Mesothelial cell of epicardium (in vitro differentiated cells): ENCODE data around the gene HYAL1. TPM values are rescaled to one million over a fixed set of nuclear protein-coding genes. Genes with fewer than 3 reads are reported as not detected.

Source experiments
- DNase-seq, 2 experiments: peaks; one replicate each; pipeline ENCODE4 v3.0.0; 2021; ENCODE audit warnings: low spot score in 2 of 2; ENCODE audit not compliant: unreplicated experiment in 2 of 2
- H3K27ac Mint-ChIP-seq: 2 replicates; pipeline ENCODE4 v1.8.0; 2021; ENCODE audit warnings: mixed read lengths
- H3K27me3 Mint-ChIP-seq: 2 replicates; pipeline ENCODE4 v1.8.0; 2021; ENCODE audit warnings: low read depth, mixed read lengths
- H3K36me3 Mint-ChIP-seq: 2 replicates; pipeline ENCODE4 v1.8.0; 2021; ENCODE audit warnings: mixed read lengths
- H3K4me1 Mint-ChIP-seq: 2 replicates; pipeline ENCODE4 v1.8.0; 2021; ENCODE audit warnings: mixed read lengths
- H3K4me3 Mint-ChIP-seq: 2 replicates; pipeline ENCODE4 v1.8.0; 2021; ENCODE audit warnings: mild to moderate bottlenecking, moderate library complexity, mixed read lengths
- H3K9me3 Mint-ChIP-seq: 2 replicates; pipeline ENCODE4 v1.8.0; 2021; ENCODE audit warnings: mixed read lengths
- total RNA-seq: library from RNA; stranded (reverse); gene quantifications from 3 replicates; pipeline ENCODE4 v1.2.1, GENCODE V29; 2021
- TF ChIP-seq, protein P1 (sequence below): fragments of 200-600 bp; sonication (generic); IDR thresholded peaks from one replicate; pipeline ENCODE4 v1.5.0; 2021; ENCODE audit warnings: antibody characterized with exemption; ENCODE audit not compliant: unreplicated experiment

The HYAL1 gene
- total RNA-seq, 1 donor from 2014 or later, result 2.7 TPM

DNA sequence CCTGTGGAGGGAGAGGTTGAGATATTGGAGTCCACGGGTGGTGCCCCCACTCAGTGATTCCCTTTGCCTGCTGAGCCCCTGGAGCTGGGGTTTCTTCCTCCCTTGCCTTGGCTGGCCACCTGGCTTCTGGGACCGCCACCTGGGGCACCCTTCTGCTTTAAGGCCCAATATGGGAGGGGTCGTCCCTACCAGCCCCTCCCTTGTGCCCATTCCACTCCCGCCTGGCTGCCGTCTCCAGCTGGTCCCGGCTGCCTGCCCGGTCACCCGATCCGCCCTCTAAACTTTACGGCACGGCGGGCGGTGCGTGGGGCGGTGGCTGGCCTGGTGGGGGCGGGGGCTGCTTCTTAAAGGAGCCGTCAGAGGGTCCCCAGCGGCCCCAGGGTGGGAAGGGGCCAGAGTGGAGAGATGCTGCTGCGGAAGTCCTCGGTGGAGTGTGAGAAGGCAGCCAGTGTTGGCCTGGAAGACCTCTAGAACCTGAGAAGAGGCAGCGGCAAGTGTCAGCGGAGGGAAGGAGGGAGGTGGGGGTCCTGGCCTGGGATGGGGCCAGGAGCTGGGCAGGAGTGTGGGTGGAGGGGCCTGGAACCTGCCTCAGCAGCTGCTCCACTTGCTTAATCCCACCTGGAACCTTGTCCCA is 36.0 kb downstream of the HYAL1 start:
- Mint-ChIP-seq H3K27me3 (no peaks in the 10 kb centered on the region), H3K4me1 (peaks cover 79% of the 10 kb centered on the region), H3K9me3 (no peaks in the 10 kb centered on the region), H3K36me3 (no peaks in the 10 kb centered on the region), H3K27ac (peak overlapping the region; percentile 100), H3K4me3 (peak overlapping the region; percentile 72)
- DNase-seq, result no peak
- TF ChIP-seq, protein P1, sequence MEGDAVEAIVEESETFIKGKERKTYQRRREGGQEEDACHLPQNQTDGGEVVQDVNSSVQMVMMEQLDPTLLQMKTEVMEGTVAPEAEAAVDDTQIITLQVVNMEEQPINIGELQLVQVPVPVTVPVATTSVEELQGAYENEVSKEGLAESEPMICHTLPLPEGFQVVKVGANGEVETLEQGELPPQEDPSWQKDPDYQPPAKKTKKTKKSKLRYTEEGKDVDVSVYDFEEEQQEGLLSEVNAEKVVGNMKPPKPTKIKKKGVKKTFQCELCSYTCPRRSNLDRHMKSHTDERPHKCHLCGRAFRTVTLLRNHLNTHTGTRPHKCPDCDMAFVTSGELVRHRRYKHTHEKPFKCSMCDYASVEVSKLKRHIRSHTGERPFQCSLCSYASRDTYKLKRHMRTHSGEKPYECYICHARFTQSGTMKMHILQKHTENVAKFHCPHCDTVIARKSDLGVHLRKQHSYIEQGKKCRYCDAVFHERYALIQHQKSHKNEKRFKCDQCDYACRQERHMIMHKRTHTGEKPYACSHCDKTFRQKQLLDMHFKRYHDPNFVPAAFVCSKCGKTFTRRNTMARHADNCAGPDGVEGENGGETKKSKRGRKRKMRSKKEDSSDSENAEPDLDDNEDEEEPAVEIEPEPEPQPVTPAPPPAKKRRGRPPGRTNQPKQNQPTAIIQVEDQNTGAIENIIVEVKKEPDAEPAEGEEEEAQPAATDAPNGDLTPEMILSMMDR, result no peak

DNA sequence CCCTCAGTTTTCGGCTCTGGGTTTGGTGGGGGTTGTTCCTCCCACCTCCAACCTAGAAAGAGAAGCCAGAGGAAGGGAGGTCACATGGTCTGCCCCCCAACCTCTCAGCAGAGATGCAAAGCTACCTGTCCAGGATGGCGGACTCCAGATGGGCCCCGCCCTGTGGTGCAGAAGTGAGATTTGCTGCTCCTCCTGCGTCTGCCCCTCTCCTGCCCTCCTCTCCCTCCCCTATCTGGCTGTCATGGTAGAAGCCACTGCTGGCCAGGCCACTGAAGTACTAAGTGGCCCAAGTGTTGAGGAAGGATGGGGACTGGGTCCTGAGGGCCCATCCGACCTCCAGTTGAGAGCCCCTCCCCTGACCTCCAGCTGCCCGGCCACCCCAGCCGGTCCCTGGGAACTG is 36.5 kb downstream of the HYAL1 start:
- Mint-ChIP-seq H3K27ac (peak overlapping the region; percentile 100), H3K4me1 (peaks cover 77% of the 10 kb centered on the region), H3K27me3 (no peaks in the 10 kb centered on the region), H3K9me3 (no peaks in the 10 kb centered on the region), H3K36me3 (no peaks in the 10 kb centered on the region), H3K4me3 (peak overlapping the region; percentile 72)
- no peak for DNase-seq
- TF ChIP-seq, protein P1, result no peak

DNA sequence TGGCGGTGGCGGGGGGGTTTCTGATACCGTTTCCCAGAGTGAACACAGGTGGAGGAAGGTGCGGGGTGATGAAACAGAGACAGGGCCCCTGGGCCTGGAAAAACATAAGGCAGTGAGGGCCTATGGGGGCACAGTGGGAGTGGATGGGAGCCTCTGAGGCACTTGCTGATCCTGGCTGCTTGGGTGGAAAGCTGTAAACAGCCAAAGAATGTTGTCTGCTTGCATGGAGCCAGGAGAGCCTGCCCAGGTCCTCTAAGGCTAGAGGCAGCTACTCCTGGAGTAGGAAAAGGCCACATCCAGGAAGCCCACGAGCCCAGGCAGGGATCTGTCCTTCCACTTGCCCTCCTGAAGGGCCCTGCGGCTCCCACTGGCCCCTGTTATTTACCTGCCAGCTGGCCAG is 37.4 kb downstream of the HYAL1 start:
- Mint-ChIP-seq H3K27me3 (no peaks in the 10 kb centered on the region), H3K4me1 (peaks cover 75% of the 10 kb centered on the region), H3K9me3 (no peaks in the 10 kb centered on the region), H3K27ac (peak overlapping the region; percentile 100), H3K36me3 (no peaks in the 10 kb centered on the region), H3K4me3 (peak overlapping the region; percentile 10)
- TF ChIP-seq, protein P1, result no peak
- DNase-seq, result no peak

DNA sequence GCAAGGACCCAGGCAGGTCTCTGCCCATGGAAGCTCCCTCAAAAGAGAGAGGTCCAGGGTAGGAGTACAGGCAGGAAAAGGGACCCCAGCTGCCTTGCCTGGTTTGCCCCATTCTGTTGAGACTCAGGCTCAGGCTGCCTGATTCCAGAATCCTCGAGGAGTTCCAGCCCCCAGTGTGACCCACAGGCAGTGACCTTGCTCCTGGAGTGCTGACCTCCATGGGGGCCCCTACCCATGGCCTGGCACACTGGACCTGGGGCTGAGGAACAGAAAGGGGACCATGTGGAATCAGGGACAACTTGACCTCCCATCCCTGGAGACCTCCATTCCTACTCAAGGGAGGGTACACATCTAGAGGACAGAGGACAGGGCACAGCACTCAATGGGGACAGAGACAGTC is 37.8 kb downstream of the HYAL1 start:
- Mint-ChIP-seq H3K9me3 (no peaks in the 10 kb centered on the region), H3K4me3 (no peak overlapping the region), H3K27me3 (no peaks in the 10 kb centered on the region), H3K36me3 (no peaks in the 10 kb centered on the region), H3K27ac (peak overlapping the region; percentile 100), H3K4me1 (peaks cover 72% of the 10 kb centered on the region)
- no peak for DNase-seq
- TF ChIP-seq, protein P1, result no peak

DNA sequence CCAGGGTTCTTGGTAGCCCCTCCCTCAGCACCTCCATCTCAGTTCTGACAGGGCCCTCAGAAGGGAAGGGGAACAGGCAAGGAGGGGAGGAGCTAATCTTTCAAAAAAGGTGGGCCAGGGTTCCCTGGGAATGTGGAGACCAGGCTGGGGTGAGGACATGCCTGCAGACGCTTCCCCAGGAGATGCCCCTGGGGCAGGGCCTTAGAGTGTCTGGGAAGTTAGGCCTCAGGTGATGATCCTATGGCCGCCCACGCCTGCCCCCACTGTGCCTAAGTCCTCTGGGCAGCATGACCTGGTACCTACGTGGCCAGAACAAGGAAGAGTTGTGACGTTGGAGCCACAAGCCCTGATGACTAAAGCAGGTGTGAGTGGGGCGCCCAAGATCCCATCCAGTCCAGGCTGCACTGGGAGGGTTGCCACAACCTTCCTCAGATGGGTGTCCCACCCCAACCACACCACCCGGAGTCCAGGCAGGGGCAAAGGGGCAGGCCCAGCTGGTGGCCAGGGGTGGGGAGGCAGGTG is 38.3 kb downstream of the HYAL1 start:
- Mint-ChIP-seq H3K36me3 (no peaks in the 10 kb centered on the region), H3K27ac (peak overlapping the region; percentile 100), H3K4me1 (peaks cover 67% of the 10 kb centered on the region), H3K9me3 (no peaks in the 10 kb centered on the region), H3K4me3 (peak overlapping the region; percentile 38), H3K27me3 (no peaks in the 10 kb centered on the region)
- DNase-seq, result no peak
- TF ChIP-seq, protein P1, result no peak
